SU-DHL-6 (cell line): ENCODE measurements around the gene MRRF.
"Not testable (repeated sequence)": the region's sequence is repeated elsewhere in the genome, so short reads cannot be mapped to it uniquely, and the experiment has no call there.

Source experiments
- H2AFZ ChIP-seq: fragments of 200-600 bp; sonication (generic); 2 replicates; pipeline ENCODE4 v1.6.1; 2014; ENCODE audit warnings: low read depth, mild to moderate bottlenecking, moderate library complexity, mixed read lengths, antibody characterized with exemption, low read length; ENCODE audit not compliant: severe bottlenecking
- H3F3A ChIP-seq: fragments of 200-600 bp; shearing (Covaris generic); 2 replicates; pipeline ENCODE4 v1.6.0; 2016; ENCODE audit warnings: antibody characterized with exemption, mild to moderate bottlenecking; ENCODE audit not compliant: insufficient read depth
- H3K27ac ChIP-seq: fragments of 200-600 bp; sonication (generic); 2 replicates; pipeline ENCODE4 v1.5.1; 2016; ENCODE audit warnings: low read depth, mild to moderate bottlenecking, low read length, moderate library complexity, mixed read lengths
- H3K27me3 ChIP-seq: fragments of 200-600 bp; sonication (generic), shearing (Covaris generic); 2 replicates; pipeline ENCODE4 v1.6.0; 2014; ENCODE audit warnings: mild to moderate bottlenecking, low read length
- H3K36me3 ChIP-seq: fragments of 200-600 bp; sonication (generic); 2 replicates; pipeline ENCODE4 v1.6.1; 2014; ENCODE audit warnings: mild to moderate bottlenecking, low read length, mixed read lengths
- H3K4me2 ChIP-seq: fragments of 300-600, 200-600 bp; shearing (Covaris generic), sonication (generic); 2 replicates; pipeline ENCODE4 v1.6.0; 2014; ENCODE audit warnings: low read length, low read depth, mild to moderate bottlenecking; ENCODE audit not compliant: poor library complexity, severe bottlenecking
- H3K4me3 ChIP-seq: fragments of 200-600 bp; sonication (generic); 2 replicates; pipeline ENCODE4 v1.5.1; 2014; ENCODE audit warnings: antibody characterized with exemption, low read length, mild to moderate bottlenecking, mixed read lengths; ENCODE audit not compliant: insufficient read depth, poor library complexity, severe bottlenecking
- H3K79me2 ChIP-seq: fragments of 200-600 bp; sonication (generic); 2 replicates; pipeline ENCODE4 v1.6.1; 2014; ENCODE audit warnings: mild to moderate bottlenecking, low read length, moderate library complexity; ENCODE audit not compliant: insufficient read depth
- H3K9ac ChIP-seq: fragments of 200-600 bp; sonication (generic); 2 replicates; pipeline ENCODE4 v1.7.0; 2014; ENCODE audit warnings: mild to moderate bottlenecking, low read length
- H3K9me2 ChIP-seq: fragments of 200-600 bp; sonication (generic); replicated peaks from 2 replicates; pipeline ENCODE4 v1.6.1; 2014; ENCODE audit warnings: low read length; ENCODE audit not compliant: insufficient read depth
- H3K9me3 ChIP-seq: fragments of 200-600 bp; sonication (generic); 2 replicates; pipeline ENCODE4 v1.6.1; 2014; ENCODE audit warnings: low read length, mixed read lengths; ENCODE audit not compliant: insufficient read depth
- H4K20me1 ChIP-seq: fragments of 200-600 bp; sonication (generic); 2 replicates; pipeline ENCODE4 v1.6.1; 2014; ENCODE audit warnings: low read depth, mild to moderate bottlenecking, antibody characterized with exemption, low read length, moderate library complexity, mixed read lengths
- EZH2phosphoT487 ChIP-seq: fragments of 200-600 bp; sonication (generic), shearing (Covaris generic); conservative IDR thresholded peaks from 2 replicates; pipeline ENCODE4 v1.6.1; 2018; ENCODE audit warnings: mild to moderate bottlenecking, antibody characterized with exemption, low read length, moderate library complexity, mixed read lengths
- TF ChIP-seq, protein P1 (sequence below): fragments of 200-600 bp; sonication (generic); IDR thresholded peaks from one replicate; pipeline ENCODE4 v1.5.1; 2017; ENCODE audit warnings: antibody characterized with exemption, mild to moderate bottlenecking, low read length, moderate library complexity; ENCODE audit not compliant: insufficient read depth, poor library complexity, severe bottlenecking

MRRF gene

DNA sequence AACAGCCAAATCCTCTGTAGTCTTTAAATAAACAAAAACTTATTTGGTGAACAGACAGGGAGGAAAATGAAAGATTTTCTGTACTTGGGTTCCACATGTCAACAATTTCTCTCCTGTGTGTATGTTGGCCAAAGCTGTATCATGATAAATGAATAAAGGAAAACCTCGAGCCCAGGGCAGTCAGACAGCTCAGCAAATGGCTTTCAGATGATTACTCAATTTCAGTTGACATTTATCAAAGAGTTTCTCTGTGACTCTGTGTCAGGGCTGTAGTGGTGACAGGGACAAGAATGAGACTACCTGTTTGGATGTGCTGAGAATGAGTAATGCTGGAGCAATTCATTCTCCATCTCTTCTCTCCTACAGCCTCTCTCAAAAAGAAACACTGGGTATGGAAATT lies 60.4 kb downstream of the MRRF start:
- TF ChIP-seq, protein P1, sequence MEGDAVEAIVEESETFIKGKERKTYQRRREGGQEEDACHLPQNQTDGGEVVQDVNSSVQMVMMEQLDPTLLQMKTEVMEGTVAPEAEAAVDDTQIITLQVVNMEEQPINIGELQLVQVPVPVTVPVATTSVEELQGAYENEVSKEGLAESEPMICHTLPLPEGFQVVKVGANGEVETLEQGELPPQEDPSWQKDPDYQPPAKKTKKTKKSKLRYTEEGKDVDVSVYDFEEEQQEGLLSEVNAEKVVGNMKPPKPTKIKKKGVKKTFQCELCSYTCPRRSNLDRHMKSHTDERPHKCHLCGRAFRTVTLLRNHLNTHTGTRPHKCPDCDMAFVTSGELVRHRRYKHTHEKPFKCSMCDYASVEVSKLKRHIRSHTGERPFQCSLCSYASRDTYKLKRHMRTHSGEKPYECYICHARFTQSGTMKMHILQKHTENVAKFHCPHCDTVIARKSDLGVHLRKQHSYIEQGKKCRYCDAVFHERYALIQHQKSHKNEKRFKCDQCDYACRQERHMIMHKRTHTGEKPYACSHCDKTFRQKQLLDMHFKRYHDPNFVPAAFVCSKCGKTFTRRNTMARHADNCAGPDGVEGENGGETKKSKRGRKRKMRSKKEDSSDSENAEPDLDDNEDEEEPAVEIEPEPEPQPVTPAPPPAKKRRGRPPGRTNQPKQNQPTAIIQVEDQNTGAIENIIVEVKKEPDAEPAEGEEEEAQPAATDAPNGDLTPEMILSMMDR = no peak
- TF ChIP-seq EZH2phosphoT487 = no peak
- Histone ChIP-seq H3K4me2 (no peak overlapping the region), H2AFZ (no peak overlapping the region), H3K9me3 (no peaks in the 10 kb centered on the region), H3K79me2 (no peaks in the 10 kb centered on the region), H3K36me3 (no peaks in the 10 kb centered on the region; the same call in 1 of the 2 replicates), H4K20me1 (no peaks in the 10 kb centered on the region), H3K27ac (no peak overlapping the region), H3K9ac (no peak overlapping the region), H3K9me2 (no peaks in the 10 kb centered on the region), H3F3A (peaks cover 4% of the 10 kb centered on the region; the same call in 1 of the 2 replicates), H3K27me3 (no peaks in the 10 kb centered on the region), H3K4me3 (no peak overlapping the region)

DNA sequence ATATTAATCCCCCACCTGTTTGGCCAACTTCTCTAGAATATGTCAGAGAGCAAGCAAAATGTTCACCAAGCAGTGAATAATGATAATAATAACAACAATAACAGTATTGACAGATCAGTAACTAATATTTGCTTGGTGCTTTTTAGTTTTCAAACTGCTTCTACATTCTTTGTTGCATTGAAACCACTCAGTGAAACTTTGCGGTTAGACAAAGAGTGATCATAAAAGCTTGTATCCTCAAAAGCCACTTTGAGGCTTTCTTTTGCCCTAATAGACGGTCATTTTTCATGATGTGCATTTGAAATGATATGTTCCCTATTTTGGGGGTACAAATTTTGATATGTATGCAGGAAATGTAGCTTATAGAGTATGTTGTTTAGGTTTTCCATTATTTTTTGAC lies 62.5 kb downstream of the MRRF start:
- Histone ChIP-seq H3K9me2 (no peaks in the 10 kb centered on the region), H3F3A (peaks cover 4% of the 10 kb centered on the region; the same call in 1 of the 2 replicates), H3K9me3 (no peaks in the 10 kb centered on the region), H3K79me2 (no peaks in the 10 kb centered on the region), H4K20me1 (no peaks in the 10 kb centered on the region), H3K27ac (no peak overlapping the region), H3K36me3 (no peaks in the 10 kb centered on the region; the same call in 1 of the 2 replicates), H2AFZ (no peak overlapping the region), H3K4me2 (no peak overlapping the region), H3K27me3 (no peaks in the 10 kb centered on the region), H3K4me3 (no peak overlapping the region), H3K9ac (no peak overlapping the region)
- TF ChIP-seq EZH2phosphoT487 = no peak
- TF ChIP-seq, protein P1 = no peak

DNA sequence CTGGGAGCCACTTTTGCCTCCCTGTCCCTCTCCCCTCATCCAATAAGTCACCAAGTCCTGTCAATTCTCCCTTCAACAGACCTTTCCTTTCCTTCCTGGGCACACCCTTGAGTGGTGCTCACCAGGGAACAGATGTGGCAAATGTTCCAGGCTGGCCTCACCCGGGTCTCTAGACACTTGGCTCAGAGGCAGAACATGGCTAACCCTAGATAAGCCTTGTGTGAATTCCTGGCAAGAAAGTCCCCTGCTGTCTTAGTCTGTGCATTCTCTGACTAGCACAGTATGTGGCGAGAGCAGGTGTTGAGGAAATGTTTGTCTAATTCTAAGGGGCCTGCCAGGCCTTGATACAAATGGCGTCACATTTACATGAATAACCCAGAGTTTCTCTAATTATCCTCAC lies 64.9 kb downstream of the MRRF start:
- no peaks in the 10 kb centered on the region for H3K9me3 ChIP-seq
- TF ChIP-seq EZH2phosphoT487 = no peak
- TF ChIP-seq, protein P1 = no peak
- H2AFZ ChIP-seq = no peak overlapping the region
- H3K9ac ChIP-seq = no peak overlapping the region
- no peaks in the 10 kb centered on the region for H4K20me1 ChIP-seq
- H3K9me2 ChIP-seq = no peaks in the 10 kb centered on the region
- no peak overlapping the region for H3K27ac ChIP-seq
- no peaks in the 10 kb centered on the region for H3K79me2 ChIP-seq
- no peaks in the 10 kb centered on the region; the same call in 1 of the 2 replicates for H3K36me3 ChIP-seq
- H3F3A ChIP-seq = peaks cover 4% of the 10 kb centered on the region; the same call in 1 of the 2 replicates
- H3K27me3 ChIP-seq = no peaks in the 10 kb centered on the region
- H3K4me3 ChIP-seq = no peak overlapping the region
- no peak overlapping the region for H3K4me2 ChIP-seq

DNA sequence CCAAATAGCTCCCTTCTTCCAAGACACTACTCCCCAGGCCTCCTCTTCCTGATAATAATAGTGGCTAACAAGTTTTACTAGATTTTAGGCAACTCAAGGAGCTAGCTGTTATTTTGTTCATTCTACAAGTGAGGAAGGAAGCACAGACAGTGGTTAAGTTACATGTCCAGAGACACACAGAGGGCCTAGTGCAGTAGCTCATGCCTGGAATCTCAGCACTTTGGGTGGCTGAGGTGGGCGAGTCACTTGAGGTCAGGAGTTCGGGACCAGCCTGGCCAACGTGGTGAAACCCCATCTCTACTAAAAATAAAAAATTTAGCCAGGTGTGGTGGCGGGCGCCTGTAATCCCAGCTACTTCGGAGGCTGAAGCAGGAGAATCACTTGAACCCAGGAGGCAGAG lies 65.8 kb downstream of the MRRF start:
- H2AFZ ChIP-seq, H3K9me2 ChIP-seq, H3K27me3 ChIP-seq, H3K27ac ChIP-seq, H3K79me2 ChIP-seq, H3K9me3 ChIP-seq, H3K36me3 ChIP-seq, H4K20me1 ChIP-seq, H3K4me3 ChIP-seq, H3K9ac ChIP-seq, H3K4me2 ChIP-seq, H3F3A ChIP-seq: not testable (repeated sequence)
